OCI-LY7 (cell line): Measurements from ENCODE around the gene WNT1.

ENCODE experiments used
- CTCF ChIP-seq: fragments of 200-600 bp; sonication (generic); conservative IDR thresholded peaks from 2 replicates; pipeline ENCODE4 v1.5.1; 2014; ENCODE audit warnings: mild to moderate bottlenecking, antibody characterized with exemption, low read length, moderate library complexity, mixed read lengths
- EZH2phosphoT487 ChIP-seq: fragments of 200-600 bp; sonication (generic); IDR thresholded peaks from 2 replicates; pipeline ENCODE4 v1.6.1; 2018; ENCODE audit warnings: low read depth, borderline replicate concordance, mild to moderate bottlenecking, mixed run types, antibody characterized with exemption, low read length, moderate library complexity, mixed read lengths

- TF ChIP-seq CTCF, result no peak
- TF ChIP-seq EZH2phosphoT487, result no peak
These were observed 39.3 kb upstream of the WNT1 start for GRCh38 chr12:48938805-48939204.
